ENCODE measurements around the gene CFAP161.

GRCh38 chr15:81084716-81085115 lies 49.4 kb upstream of the CFAP161 start:
- TF ChIP-seq ZNF274 (IDR thresholded peaks at IDR 0.05; ENCODE audit: low read depth, low read length), result no peak
- no peak for TF ChIP-seq YY1 (IDR thresholded peaks at IDR 0.05; ENCODE audit: insufficient read depth, insufficient read length)

All from NT2/D1 (cell line).